T-helper 17 cell (primary cell): ENCODE data around the gene MRC1. TPM values are rescaled to one million over a fixed set of nuclear protein-coding genes. Genes with fewer than 3 reads are reported as not detected.

ENCODE experiments used
- ATAC-seq: fragments of 150-1000 bp; cut with Tn5 transposase; 2 replicates; pipeline ENCODE4 v1.10.0; 2021; ENCODE audit warnings: mild to moderate bottlenecking, moderate library complexity
- DNase-seq, 3 donors: peaks; one replicate each; pipeline versions ENCODE4 v3.0.0 to v3.0.0-alpha.2; 2020 to 2021
- H3K9me3 ChIP-seq: one replicate; pipeline ENCODE4 v1.7.0; 2013; ENCODE audit warnings: low read length, mild to moderate bottlenecking; ENCODE audit not compliant: control insufficient read depth, poor library complexity, severe bottlenecking
- H3K27ac Mint-ChIP-seq: one replicate; pipeline ENCODE4 v1.8.0; 2022; ENCODE audit warnings: mild to moderate bottlenecking, moderate library complexity, mixed read lengths
- H3K27me3 Mint-ChIP-seq: one replicate; pipeline ENCODE4 v1.8.0; 2022; ENCODE audit warnings: mixed read lengths
- H3K36me3 Mint-ChIP-seq: one replicate; pipeline ENCODE4 v1.8.0; 2022; ENCODE audit warnings: low read depth, mixed read lengths
- H3K4me1 Mint-ChIP-seq: one replicate; pipeline ENCODE4 v1.8.0; 2022; ENCODE audit warnings: mild to moderate bottlenecking, mixed read lengths
- H3K4me3 Mint-ChIP-seq: one replicate; pipeline ENCODE4 v1.8.0; 2022; ENCODE audit warnings: mild to moderate bottlenecking, moderate library complexity, mixed read lengths
- total RNA-seq, 4 donors: library from RNA in 2 of 4; stranded (reverse) in 2 of 4; gene quantifications; one replicate each; pipeline ENCODE4 v1.2.3 and lab custom pipeline; 2022 to 2026

The MRC1 gene
- total RNA-seq, 2 donors from 2014 or later: 0.07 to 0.39 TPM

DNA sequence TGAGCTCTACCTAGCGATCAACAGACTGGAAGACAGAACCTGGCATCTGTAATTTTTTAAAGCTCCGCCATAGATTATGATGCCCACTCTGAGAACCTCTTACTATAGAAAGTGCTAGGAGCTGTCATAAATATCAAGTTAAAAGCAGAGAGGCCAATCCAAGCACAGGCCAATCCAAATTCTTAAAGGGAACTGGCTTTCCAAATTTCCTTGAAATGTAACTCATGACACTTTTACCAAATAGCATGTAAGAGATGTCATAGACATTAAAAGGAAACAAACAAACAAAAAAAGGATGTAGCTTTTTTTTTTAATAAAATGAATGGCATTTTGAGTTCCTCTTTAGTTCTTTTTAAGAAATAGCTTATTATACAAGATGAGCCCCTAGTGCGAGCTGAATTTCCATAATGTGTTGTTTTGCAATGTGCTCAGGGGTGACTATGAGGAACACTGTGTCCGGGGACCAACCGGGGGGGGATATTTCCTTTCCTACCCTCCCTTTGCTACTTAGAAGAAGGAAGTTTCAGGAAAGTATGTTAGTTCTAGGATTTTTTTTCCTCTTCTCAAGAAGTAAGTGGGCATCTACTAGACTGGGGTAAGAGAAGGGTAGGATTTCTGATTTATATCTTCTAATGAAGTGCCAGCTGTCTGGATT lies 23.7 kb upstream of the MRC1 start:
- H3K4me3 Mint-ChIP-seq: no peak overlapping the region
- H3K36me3 Mint-ChIP-seq: peaks cover 2% of the 10 kb centered on the region
- no peaks in the 10 kb centered on the region for H3K4me1 Mint-ChIP-seq
- H3K27me3 Mint-ChIP-seq: peaks cover 12% of the 10 kb centered on the region
- H3K27ac Mint-ChIP-seq: no peak overlapping the region
- ATAC-seq (no peak), DNase-seq (no peak)
- no peaks in the 10 kb centered on the region for H3K9me3 ChIP-seq

DNA sequence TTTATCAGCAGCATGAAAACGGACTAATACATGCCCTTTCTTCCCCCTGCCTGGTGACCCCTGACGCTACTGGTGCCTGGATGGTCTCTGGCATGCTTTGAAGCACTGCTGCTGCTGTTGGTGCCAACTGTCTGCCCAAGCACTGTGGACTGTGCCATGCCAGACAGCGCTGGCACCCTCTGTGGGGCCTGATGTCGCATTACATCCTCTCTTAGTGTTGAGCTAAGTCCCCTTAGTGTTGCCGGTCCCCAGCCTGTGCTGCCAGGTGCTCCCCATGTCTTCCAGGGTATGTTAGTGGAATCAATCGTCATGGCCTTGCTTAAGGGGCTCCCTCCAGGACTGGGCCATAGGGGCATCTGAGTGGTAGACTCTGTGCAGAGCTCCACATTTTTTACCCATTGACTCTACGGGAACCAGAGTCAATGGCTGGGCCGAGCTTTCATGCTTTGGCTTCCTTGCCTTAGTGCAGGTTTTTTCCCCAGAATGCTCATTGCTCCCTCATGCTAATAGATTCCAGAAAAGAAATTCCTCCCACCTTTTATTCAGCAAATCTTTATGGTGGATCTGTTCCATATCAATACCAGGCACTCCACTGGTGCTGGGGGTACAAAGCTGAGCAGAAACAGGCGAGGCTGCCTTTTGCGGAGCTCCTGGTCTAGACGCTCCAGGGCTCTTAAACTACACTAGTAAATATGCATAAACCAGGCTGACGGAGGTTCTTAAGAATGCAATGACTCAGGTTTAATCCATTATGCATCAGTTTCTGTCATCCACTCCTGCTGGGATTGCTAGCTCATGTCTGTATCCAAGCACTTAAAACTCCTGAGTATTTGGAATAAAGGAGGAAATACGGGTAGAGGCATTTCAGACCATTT lies 21.8 kb upstream of the MRC1 start:
- no peaks in the 10 kb centered on the region for H3K9me3 ChIP-seq
- DNase-seq (no peak), ATAC-seq (no peak)
- Mint-ChIP-seq H3K27me3 (peaks cover 12% of the 10 kb centered on the region), H3K4me1 (no peaks in the 10 kb centered on the region), H3K27ac (no peak overlapping the region), H3K4me3 (no peak overlapping the region), H3K36me3 (peaks cover 2% of the 10 kb centered on the region)

GRCh38 chr10:17788646-17789045 lies 20.5 kb upstream of the MRC1 start:
- no peaks in the 10 kb centered on the region for H3K9me3 ChIP-seq
- ATAC-seq: no peak
- H3K27ac Mint-ChIP-seq: no peak overlapping the region
- DNase-seq: no peak
- peaks cover 2% of the 10 kb centered on the region for H3K36me3 Mint-ChIP-seq
- H3K27me3 Mint-ChIP-seq: peaks cover 12% of the 10 kb centered on the region
- no peaks in the 10 kb centered on the region for H3K4me1 Mint-ChIP-seq
- H3K4me3 Mint-ChIP-seq: no peak overlapping the region

DNA sequence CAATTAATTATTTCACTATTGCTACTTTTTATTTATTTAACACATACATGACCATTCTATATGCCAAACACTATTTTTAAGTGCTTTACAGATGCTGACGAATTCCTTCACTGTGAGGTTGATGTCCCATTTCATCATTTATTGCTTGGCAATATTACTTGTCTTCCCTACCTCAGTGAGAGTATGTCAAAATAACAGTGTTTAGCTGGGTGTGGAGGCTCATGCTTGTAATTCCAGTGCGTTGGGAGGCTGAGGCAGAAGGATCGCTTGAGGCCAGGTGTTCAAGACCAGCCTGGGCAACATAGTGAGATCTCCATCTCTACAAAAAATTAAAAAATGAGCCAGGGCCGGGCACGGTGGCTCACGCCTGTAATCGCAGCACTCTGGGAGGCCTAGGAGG lies 19.8 kb upstream of the MRC1 start:
- no peaks in the 10 kb centered on the region for H3K9me3 ChIP-seq
- DNase-seq (no peak), ATAC-seq (no peak)
- H3K4me1 Mint-ChIP-seq: no peaks in the 10 kb centered on the region
- no peak overlapping the region for H3K27ac Mint-ChIP-seq
- H3K4me3 Mint-ChIP-seq: no peak overlapping the region
- peaks cover 2% of the 10 kb centered on the region for H3K36me3 Mint-ChIP-seq
- H3K27me3 Mint-ChIP-seq: peaks cover 12% of the 10 kb centered on the region

DNA sequence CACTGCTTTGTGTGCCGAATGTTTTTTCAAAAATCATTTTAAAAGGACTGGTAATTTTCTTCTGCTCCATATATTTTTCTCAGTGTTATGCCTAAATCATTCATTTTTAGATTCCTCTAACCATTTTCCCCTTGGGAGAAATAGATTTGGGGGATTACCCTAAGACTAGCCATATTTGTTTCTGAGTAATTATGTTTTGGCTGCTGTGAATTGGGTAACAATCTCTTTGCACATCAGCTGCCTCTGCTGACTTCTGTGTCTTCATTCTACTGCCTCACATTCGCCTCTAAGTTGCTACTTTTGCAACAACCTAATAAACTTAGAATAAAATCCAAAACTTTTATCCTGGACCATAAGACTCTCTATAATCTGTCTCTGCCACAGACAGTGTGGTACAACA lies 18.5 kb upstream of the MRC1 start:
- Mint-ChIP-seq H3K27ac (no peak overlapping the region), H3K27me3 (peaks cover 12% of the 10 kb centered on the region), H3K4me1 (no peaks in the 10 kb centered on the region), H3K36me3 (no peaks in the 10 kb centered on the region), H3K4me3 (no peak overlapping the region)
- no peak for ATAC-seq
- no peak for DNase-seq
- no peaks in the 10 kb centered on the region for H3K9me3 ChIP-seq

GRCh38 chr10:17792991-17793390 lies 16.2 kb upstream of the MRC1 start:
- Mint-ChIP-seq H3K27me3 (peaks cover 4% of the 10 kb centered on the region), H3K4me3 (no peak overlapping the region), H3K36me3 (no peaks in the 10 kb centered on the region), H3K4me1 (no peaks in the 10 kb centered on the region), H3K27ac (no peak overlapping the region)
- ATAC-seq (no peak), DNase-seq (no peak)
- H3K9me3 ChIP-seq: no peaks in the 10 kb centered on the region

- H3K27ac Mint-ChIP-seq: no peak overlapping the region
- H3K4me3 Mint-ChIP-seq: no peak overlapping the region
These were observed 15.1 kb upstream of the MRC1 start for GRCh38 chr10:17793823-17794644.

GRCh38 chr10:17795083-17795482 lies 14.1 kb upstream of the MRC1 start:
- H3K9me3 ChIP-seq: no peaks in the 10 kb centered on the region
- ATAC-seq: no peak
- no peak overlapping the region for H3K27ac Mint-ChIP-seq
- H3K4me3 Mint-ChIP-seq: no peak overlapping the region
- no peaks in the 10 kb centered on the region for H3K27me3 Mint-ChIP-seq
- no peaks in the 10 kb centered on the region for H3K36me3 Mint-ChIP-seq
- DNase-seq: no peak
- H3K4me1 Mint-ChIP-seq: no peaks in the 10 kb centered on the region

More at GRCh38 chr10:17793823-17794644, 15.1 kb upstream of the MRC1 start:
- no peaks in the 10 kb centered on the region for H3K36me3 Mint-ChIP-seq
- DNase-seq: no peak
- no peak for ATAC-seq
- H3K27me3 Mint-ChIP-seq: peaks cover 4% of the 10 kb centered on the region
- H3K9me3 ChIP-seq: no peaks in the 10 kb centered on the region
- H3K4me1 Mint-ChIP-seq: no peaks in the 10 kb centered on the region

DNA sequence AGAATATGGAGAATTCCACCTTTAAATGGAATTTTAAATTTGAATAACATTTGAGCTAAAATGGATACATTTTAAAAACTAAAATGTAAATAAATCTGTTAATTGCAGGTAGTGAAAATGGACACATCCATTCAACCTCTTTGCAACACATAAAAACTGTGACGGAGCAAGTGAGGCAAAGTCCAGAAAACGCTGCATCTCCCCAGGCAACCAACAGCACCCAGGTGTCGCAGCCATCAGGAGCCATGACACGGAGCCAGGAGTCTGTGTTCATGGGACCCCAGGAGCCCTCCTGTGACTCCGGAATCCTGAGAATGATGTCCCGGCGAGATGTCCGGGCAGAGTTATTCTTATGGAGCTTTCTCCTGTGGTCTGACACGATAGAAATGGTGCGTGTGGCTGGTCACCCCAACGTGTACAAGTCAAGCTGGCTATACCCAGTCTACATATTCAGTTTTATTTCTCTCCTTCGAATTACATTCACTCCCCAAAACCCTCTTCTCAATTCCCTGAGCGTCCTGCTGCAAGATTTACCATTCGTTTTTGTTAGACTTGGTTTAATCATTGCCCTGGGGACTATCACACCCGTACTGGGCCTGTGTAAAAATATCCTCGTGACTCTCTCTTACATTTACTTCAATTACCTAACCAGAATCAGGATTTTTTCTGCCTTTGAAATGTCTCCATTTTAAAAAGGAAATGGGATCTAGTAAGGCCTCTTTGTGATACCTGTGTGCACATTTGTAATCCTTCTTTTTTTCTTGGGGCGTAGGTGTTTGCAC lies 13.1 kb upstream of the MRC1 start:
- no peak overlapping the region for H3K4me3 Mint-ChIP-seq
- ATAC-seq (no peak), DNase-seq (no peak)
- no peaks in the 10 kb centered on the region for H3K27me3 Mint-ChIP-seq
- no peak overlapping the region for H3K27ac Mint-ChIP-seq
- H3K36me3 Mint-ChIP-seq: no peaks in the 10 kb centered on the region
- H3K9me3 ChIP-seq: no peaks in the 10 kb centered on the region
- no peaks in the 10 kb centered on the region for H3K4me1 Mint-ChIP-seq

DNA sequence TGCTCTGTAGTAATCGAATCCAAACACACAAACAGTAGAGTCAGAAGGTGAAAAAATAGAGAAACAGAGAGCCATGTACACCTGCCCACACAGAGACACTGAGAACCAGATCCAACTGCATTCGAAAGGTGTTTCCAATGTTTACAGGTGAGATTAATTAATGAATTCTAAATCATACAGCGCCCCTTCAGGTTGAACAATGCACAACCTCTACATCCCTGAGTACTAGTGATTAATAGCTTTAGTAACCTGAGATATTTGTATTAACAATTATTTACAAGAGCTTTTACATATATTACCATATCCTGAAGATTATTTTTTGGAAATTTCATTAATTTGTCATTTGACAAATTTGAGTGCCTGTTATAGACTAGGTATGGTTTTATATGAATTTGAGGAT lies 7.6 kb upstream of the MRC1 start:
- Mint-ChIP-seq H3K36me3 (no peaks in the 10 kb centered on the region), H3K4me1 (peaks cover 5% of the 10 kb centered on the region), H3K4me3 (no peak overlapping the region), H3K27ac (no peak overlapping the region), H3K27me3 (peaks cover 2% of the 10 kb centered on the region)
- DNase-seq (no peak), ATAC-seq (no peak)
- no peaks in the 10 kb centered on the region for H3K9me3 ChIP-seq

DNA sequence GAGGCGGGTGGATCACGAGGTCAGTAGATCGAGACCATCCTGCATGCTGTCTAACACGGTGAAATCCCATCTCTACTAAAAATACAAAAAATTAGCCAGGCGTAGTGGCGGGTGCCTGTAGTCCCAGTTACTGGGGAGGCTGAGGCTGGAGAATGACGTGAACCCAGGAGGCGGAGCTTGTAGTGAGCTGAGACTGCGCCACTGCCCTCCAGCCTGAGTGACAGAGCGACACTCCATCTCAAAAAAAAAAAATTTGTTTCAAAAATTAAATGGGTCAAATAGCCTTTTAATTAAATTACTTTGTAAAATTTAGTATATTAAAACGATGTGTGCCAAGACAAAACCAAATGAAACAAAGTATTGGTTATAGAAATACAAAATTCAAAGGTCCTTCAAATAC lies 6.8 kb upstream of the MRC1 start:
- DNase-seq (no peak), ATAC-seq (no peak)
- H3K4me1 Mint-ChIP-seq: peaks cover 5% of the 10 kb centered on the region
- H3K27me3 Mint-ChIP-seq: peaks cover 4% of the 10 kb centered on the region
- H3K9me3 ChIP-seq: no peaks in the 10 kb centered on the region
- no peak overlapping the region for H3K27ac Mint-ChIP-seq
- no peaks in the 10 kb centered on the region for H3K36me3 Mint-ChIP-seq
- no peak overlapping the region for H3K4me3 Mint-ChIP-seq

GRCh38 chr10:17802976-17803375 lies 6.2 kb upstream of the MRC1 start:
- no peaks in the 10 kb centered on the region for H3K36me3 Mint-ChIP-seq
- no peak for DNase-seq
- no peaks in the 10 kb centered on the region for H3K9me3 ChIP-seq
- H3K27ac Mint-ChIP-seq: no peak overlapping the region
- peaks cover 5% of the 10 kb centered on the region for H3K4me1 Mint-ChIP-seq
- H3K4me3 Mint-ChIP-seq: no peak overlapping the region
- H3K27me3 Mint-ChIP-seq: peaks cover 4% of the 10 kb centered on the region
- ATAC-seq: no peak

DNA sequence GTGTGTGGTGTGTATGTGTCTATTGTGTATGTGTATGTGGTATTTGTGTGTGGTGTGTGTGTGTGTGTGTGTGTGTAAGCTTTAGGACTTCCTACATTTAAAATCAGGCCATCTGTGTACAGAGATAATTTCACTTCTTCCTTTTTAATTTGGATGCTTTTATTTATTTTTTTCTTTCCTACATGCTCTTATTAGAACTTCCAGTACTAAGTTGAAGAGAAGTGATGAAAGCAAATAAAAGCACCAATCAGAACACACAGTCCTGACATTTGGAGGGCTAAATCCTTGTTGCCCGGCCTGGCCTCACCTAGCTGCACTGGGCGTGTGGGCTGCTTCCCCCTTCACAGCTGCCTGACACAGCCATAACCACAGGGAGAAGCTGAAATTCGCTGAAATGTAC lies 3.8 kb upstream of the MRC1 start:
- Mint-ChIP-seq H3K27ac (no peak overlapping the region), H3K36me3 (no peaks in the 10 kb centered on the region), H3K27me3 (peaks cover 19% of the 10 kb centered on the region), H3K4me1 (peaks cover 12% of the 10 kb centered on the region), H3K4me3 (no peak overlapping the region)
- ATAC-seq (no peak), DNase-seq (no peak)
- H3K9me3 ChIP-seq: no peaks in the 10 kb centered on the region
